Melanocyte of skin (primary cell): ENCODE results near the gene TULP3. TPM values are rescaled to one million over a fixed set of nuclear protein-coding genes. Genes with fewer than 3 reads are reported as not detected.

Experiments
- small RNA-seq, 2 donors: library from RNA; depleted of rRNA; stranded (forward); fragments of <200 nt; gene quantifications; one replicate each; pipeline ENCODE3, GENCODE V24; 2012
- total RNA-seq, 2 donors: library from RNA; depleted of rRNA; stranded (reverse); fragments of >200 nt; gene quantifications; 2 replicates each; pipeline ENCODE4 v1.2.3, GENCODE V29; 2012

Gene TULP3
- total RNA-seq: 10 to 100 TPM; 22.0 to 28.0 TPM

GRCh38 chr12:2890388-2891239 lies at the start of gene TULP3:
Gene TULP3, plus strand, starts transcription at chr12:2890891. Its CDS starts 57 bp downstream, at chr12:2890948.

GRCh38 chr12:2857021-2857431 lies 33.7 kb upstream of the TULP3 start, which contains the start of gene TEX52:
Gene TEX52, minus strand, starts transcription at chr12:2857039. Its CDS starts 13 bp downstream, at chr12:2857026.

GRCh38 chr12:2877047-2877952 lies 13.4 kb upstream of the TULP3 start, which contains the start of the genes FOXM1 and RHNO1:
Gene FOXM1, minus strand, starts transcription at chr12:2877174. Its CDS starts 2,696 bp downstream, at chr12:2874478.
Gene RHNO1, plus strand, starts transcription at chr12:2877223. Its CDS starts 8,144 bp downstream, at chr12:2885367.

GRCh38 chr12:2959192-2959504 lies 68.5 kb downstream of the TULP3 start, which contains the start of gene TEAD4:
Gene TEAD4, plus strand, starts transcription at chr12:2959397.

Small RNAs within 50 kb of the gene (small RNA-seq; reads per million reads assigned to genes)
- gene RNU6-1315P: 0.21 to 0.41 reads per million in 2 donors

Other genes with a start within 250 kb of the TULP3 start
- gene FKBP4, start 95.9 kb upstream of the TULP3 start, total RNA-seq: 10 to 100 TPM; 43.0 to 65.3 TPM
- 10 to 100 TPM; 15.7 to 17.2 TPM for gene ITFG2, start 78.2 kb upstream of the TULP3 start, total RNA-seq
- not detected for gene NRIP2, start 55.9 kb upstream of the TULP3 start, total RNA-seq
- not detected for gene TEX52, start 33.9 kb upstream of the TULP3 start, total RNA-seq
- gene FOXM1, start 13.7 kb upstream of the TULP3 start, total RNA-seq: 10 to 100 TPM; 24.8 to 53.9 TPM
- gene RHNO1, start 13.7 kb upstream of the TULP3 start, total RNA-seq: 10 to 100 TPM; 21.7 to 32.0 TPM
- 10 to 100 TPM; 10.3 to 21.6 TPM for gene TEAD4, start 68.5 kb downstream of the TULP3 start, total RNA-seq
- 10 to 100 TPM; 14.5 to 17.0 TPM for gene TSPAN9, start 186.5 kb downstream of the TULP3 start, total RNA-seq